Erythroblast (primary cell): ENCODE data around the gene ARHGEF38.

Source experiments
- GATA1 ChIP-seq: IDR thresholded peaks from 2 replicates; pipeline ENCODE4 v1.6.1; 2011; ENCODE audit warnings: low read depth, mild to moderate bottlenecking, control low read depth, low read length, moderate library complexity
- POLR2A ChIP-seq: IDR thresholded peaks from 2 replicates; pipeline ENCODE4 v1.6.1; 2011; ENCODE audit warnings: mild to moderate bottlenecking, low read length

DNA sequence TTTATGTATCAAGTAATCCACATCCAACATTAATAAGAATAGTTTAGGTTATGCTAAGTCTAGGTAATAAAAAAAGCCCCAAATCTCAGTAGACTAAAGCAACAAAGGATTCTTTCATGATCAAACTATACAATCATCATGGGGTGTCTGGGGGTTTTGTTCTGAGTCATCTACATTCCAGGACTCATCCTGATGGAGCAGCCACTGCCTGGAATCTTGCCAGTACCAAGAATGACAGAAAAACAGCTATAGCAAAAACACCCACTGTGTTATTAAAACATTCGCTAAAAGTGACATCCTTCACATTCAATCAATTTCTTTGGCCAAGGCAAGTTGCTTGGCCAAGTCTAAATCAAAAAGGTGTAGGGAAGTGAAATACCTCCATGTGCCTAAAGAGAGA lies 3.9 kb upstream of the ARHGEF38 start:
- TF ChIP-seq POLR2A (no peak), GATA1 (no peak)
